Measurements from ENCODE around the gene ROMO1. TPM values are rescaled to one million over a fixed set of nuclear protein-coding genes. Genes with fewer than 3 reads are reported as not detected.
"Not testable (repeated sequence)": the region's sequence is repeated elsewhere in the genome, so short reads cannot be mapped to it uniquely, and the experiment has no call there.

ROMO1 gene
- total and polyA plus RNA-seq, 2 experiments from 2014 or later = 152 to 881 TPM

GRCh38 chr20:35723275-35723639 lies 24.1 kb downstream of the ROMO1 start:
- H3K36me3 Mint-ChIP-seq (ENCODE audit: low read depth) = peaks cover 100% of the 10 kb centered on the region
- H3K9me3 Mint-ChIP-seq; H3K4me3 Mint-ChIP-seq; H2AFZ ChIP-seq; ATAC-seq; H3K4me3 ChIP-seq; H3K4me1 ChIP-seq (ENCODE audit: insufficient read depth); H3K4me2 ChIP-seq; H3K27ac Mint-ChIP-seq; H3K27me3 ChIP-seq (ENCODE audit: insufficient read depth); DNase-seq (ENCODE audit: low spot score); H3K9me2 ChIP-seq (ENCODE audit: insufficient read depth); H3K4me1 Mint-ChIP-seq: not testable (repeated sequence)
- peaks cover 49% of the 10 kb centered on the region for H3F3A ChIP-seq (replicated peaks; ENCODE audit: low read depth)
- H3K36me3 ChIP-seq (ENCODE audit: insufficient read depth) = peaks cover 99% of the 10 kb centered on the region
- H3K79me2 ChIP-seq (replicated peaks; ENCODE audit: insufficient read depth) = peaks cover 99% of the 10 kb centered on the region
- H3K27ac ChIP-seq (ENCODE audit: low read depth) = peak overlapping the region; percentile 53; the same call in 1 of the 2 replicates
- peaks cover 12% of the 10 kb centered on the region for H3K27me3 Mint-ChIP-seq (ENCODE audit: insufficient read depth, low read depth, poor library complexity)
- peaks cover 83% of the 10 kb centered on the region for H4K20me1 ChIP-seq (replicated peaks; ENCODE audit: insufficient read depth)

- H3K27me3 ChIP-seq (ENCODE audit: insufficient read depth); H3K4me3 Mint-ChIP-seq; H3K9me2 ChIP-seq (ENCODE audit: insufficient read depth); H3K4me1 ChIP-seq (ENCODE audit: insufficient read depth); H3K4me3 ChIP-seq; ATAC-seq; DNase-seq (ENCODE audit: low spot score); H2AFZ ChIP-seq; H3K4me2 ChIP-seq; H3K4me1 Mint-ChIP-seq; H3K9me3 Mint-ChIP-seq: not testable (repeated sequence)
- peaks cover 99% of the 10 kb centered on the region for H3K36me3 ChIP-seq (ENCODE audit: insufficient read depth)
- H3K27ac Mint-ChIP-seq = 0 out of 2 replicates have a peak overlapping the region, but pooled peaks have one; percentile 31
- peaks cover 44% of the 10 kb centered on the region for H3F3A ChIP-seq (replicated peaks; ENCODE audit: low read depth)
- 0 out of 2 replicates have a peak overlapping the region, but pooled peaks have one; percentile 19 for H3K27ac ChIP-seq (ENCODE audit: low read depth)
- H3K36me3 Mint-ChIP-seq (ENCODE audit: low read depth) = peaks cover 99% of the 10 kb centered on the region
- H3K79me2 ChIP-seq (replicated peaks; ENCODE audit: insufficient read depth) = peaks cover 99% of the 10 kb centered on the region
- H3K27me3 Mint-ChIP-seq (ENCODE audit: insufficient read depth, low read depth, poor library complexity) = peaks cover 12% of the 10 kb centered on the region
- peaks cover 77% of the 10 kb centered on the region for H4K20me1 ChIP-seq (replicated peaks; ENCODE audit: insufficient read depth)
Observed at GRCh38 chr20:35723652-35724320, 24.6 kb downstream of the ROMO1 start.

- Histone ChIP-seq H3K9me2 (ENCODE audit: insufficient read depth) (no peaks in the 10 kb centered on the region), H3K4me2 (no peak overlapping the region), H3K79me2 (replicated peaks; ENCODE audit: insufficient read depth) (peaks cover 99% of the 10 kb centered on the region), H3K36me3 (ENCODE audit: insufficient read depth) (peaks cover 99% of the 10 kb centered on the region), H3K27me3 (ENCODE audit: insufficient read depth) (no peaks in the 10 kb centered on the region), H3K4me3 (no peak overlapping the region), H2AFZ (no peak overlapping the region), H3F3A (replicated peaks; ENCODE audit: low read depth) (peaks cover 40% of the 10 kb centered on the region), H3K27ac (ENCODE audit: low read depth) (no peak overlapping the region), H4K20me1 (replicated peaks; ENCODE audit: insufficient read depth) (peaks cover 74% of the 10 kb centered on the region), H3K4me1 (ENCODE audit: insufficient read depth) (no peaks in the 10 kb centered on the region)
- H3K27ac Mint-ChIP-seq = 0 out of 2 replicates have a peak overlapping the region, but pooled peaks have one; percentile 31
- H3K27me3 Mint-ChIP-seq (ENCODE audit: insufficient read depth, low read depth, poor library complexity) = peaks cover 12% of the 10 kb centered on the region
- peaks cover 6% of the 10 kb centered on the region; the same call in 1 of the 3 replicates for H3K4me1 Mint-ChIP-seq
- no peak for DNase-seq (ENCODE audit: low spot score)
- no peaks in the 10 kb centered on the region for H3K9me3 Mint-ChIP-seq
- no peak for ATAC-seq
- peaks cover 98% of the 10 kb centered on the region for H3K36me3 Mint-ChIP-seq (ENCODE audit: low read depth)
- H3K4me3 Mint-ChIP-seq = no peak overlapping the region
- TF ChIP-seq JUNB (IDR thresholded peaks at IDR 0.05; ENCODE audit: unreplicated experiment) (no peak), CTCF (conservative IDR thresholded peaks at IDR 0.05; ENCODE audit: low read depth in 2 of 2) (no peak), ZNF331 (CRISPR knock-in tag; IDR thresholded peaks at IDR 0.05; ENCODE audit: low read depth) (no peak), POLR2AphosphoS5 (IDR thresholded peaks at IDR 0.05; ENCODE audit: low read depth) (no peak), ETS1 (IDR thresholded peaks at IDR 0.05) (no peak), STAT1 (IDR thresholded peaks at IDR 0.05; ENCODE audit: unreplicated experiment) (no peak), NANOG (IDR thresholded peaks at IDR 0.05; ENCODE audit: borderline replicate concordance) (no peak), REST (IDR thresholded peaks at IDR 0.05; ENCODE audit: unreplicated experiment) (no peak), EZH2 (IDR thresholded peaks at IDR 0.05; ENCODE audit: low read depth, unreplicated experiment) (no peak), EZH2phosphoT487 (IDR thresholded peaks at IDR 0.05; ENCODE audit: unreplicated experiment) (no peak), CREB1 (CRISPR knock-in tag; IDR thresholded peaks at IDR 0.05; ENCODE audit: low read depth) (no peak)
Observed at GRCh38 chr20:35724321-35725230, 25.4 kb downstream of the ROMO1 start.

All from GM23338 (cell line).